DOHH2 (cell line): ENCODE measurements around the gene NBAS.

Source experiments
- CTCF ChIP-seq: fragments of 200-600 bp; sonication (generic); IDR thresholded peaks from one replicate; pipeline ENCODE4 v1.5.1; 2014; ENCODE audit warnings: antibody characterized with exemption, mild to moderate bottlenecking, low read depth, low read length; ENCODE audit not compliant: poor library complexity, severe bottlenecking
- EZH2phosphoT487 ChIP-seq: fragments of 200-600 bp; sonication (generic); IDR thresholded peaks from 2 replicates; pipeline ENCODE4 v1.6.1; 2017; ENCODE audit warnings: borderline replicate concordance, mild to moderate bottlenecking, antibody characterized with exemption, low read length, moderate library complexity, mixed read lengths

GRCh38 chr2:15584767-15585469 lies 23.8 kb upstream of the NBAS start:
- TF ChIP-seq CTCF, result no peak
- no peak for TF ChIP-seq EZH2phosphoT487
